ENCODE measurements around the gene ADAMTSL1.

Gene ADAMTSL1

GRCh38 chr9:18775930-18776329 is 302.0 kb downstream of the ADAMTSL1 start:
- H3K9me3 Mint-ChIP-seq = no peaks in the 10 kb centered on the region
- H3K36me3 Mint-ChIP-seq = no peaks in the 10 kb centered on the region
- H3K27me3 Mint-ChIP-seq = no peaks in the 10 kb centered on the region
- no peak overlapping the region for H3K27ac Mint-ChIP-seq
- H3K4me3 Mint-ChIP-seq = no peak overlapping the region
- H3K4me1 Mint-ChIP-seq = no peaks in the 10 kb centered on the region

- H3K36me3 Mint-ChIP-seq = no peaks in the 10 kb centered on the region
- H3K4me1 Mint-ChIP-seq = no peaks in the 10 kb centered on the region
- H3K9me3 Mint-ChIP-seq = no peaks in the 10 kb centered on the region
- H3K27me3 Mint-ChIP-seq = no peaks in the 10 kb centered on the region
- no peak overlapping the region for H3K4me3 Mint-ChIP-seq
- H3K27ac Mint-ChIP-seq = no peak overlapping the region
Observed at GRCh38 chr9:18776836-18777820, 303.2 kb downstream of the ADAMTSL1 start.

- H3K27ac Mint-ChIP-seq = no peak overlapping the region
Observed at GRCh38 chr9:18778147-18778546, 304.2 kb downstream of the ADAMTSL1 start.

GRCh38 chr9:18778846-18779245 is 304.9 kb downstream of the ADAMTSL1 start:
- Mint-ChIP-seq H3K36me3 (no peaks in the 10 kb centered on the region), H3K4me3 (no peak overlapping the region), H3K4me1 (no peaks in the 10 kb centered on the region), H3K9me3 (no peaks in the 10 kb centered on the region), H3K27me3 (no peaks in the 10 kb centered on the region), H3K27ac (no peak overlapping the region)

More at GRCh38 chr9:18778147-18778546, 304.2 kb downstream of the ADAMTSL1 start:
- Mint-ChIP-seq H3K27me3 (no peaks in the 10 kb centered on the region), H3K36me3 (no peaks in the 10 kb centered on the region), H3K4me1 (no peaks in the 10 kb centered on the region), H3K4me3 (no peak overlapping the region), H3K9me3 (no peaks in the 10 kb centered on the region)

- Mint-ChIP-seq H3K9me3 (no peaks in the 10 kb centered on the region), H3K27me3 (no peaks in the 10 kb centered on the region), H3K36me3 (no peaks in the 10 kb centered on the region), H3K27ac (no peak overlapping the region), H3K4me1 (no peaks in the 10 kb centered on the region), H3K4me3 (no peak overlapping the region)
Observed at GRCh38 chr9:18783909-18784308, 310.0 kb downstream of the ADAMTSL1 start.

GRCh38 chr9:18785604-18786003 is 311.7 kb downstream of the ADAMTSL1 start:
- H3K27me3 Mint-ChIP-seq = no peaks in the 10 kb centered on the region
- no peaks in the 10 kb centered on the region for H3K9me3 Mint-ChIP-seq
- no peak overlapping the region for H3K4me3 Mint-ChIP-seq
- no peak overlapping the region for H3K27ac Mint-ChIP-seq
- no peaks in the 10 kb centered on the region for H3K36me3 Mint-ChIP-seq
- no peaks in the 10 kb centered on the region for H3K4me1 Mint-ChIP-seq

- Mint-ChIP-seq H3K27me3 (no peaks in the 10 kb centered on the region), H3K4me1 (no peaks in the 10 kb centered on the region)
Observed at GRCh38 chr9:18786196-18786595, 312.2 kb downstream of the ADAMTSL1 start.

GRCh38 chr9:18786911-18787650 is 313.1 kb downstream of the ADAMTSL1 start:
- H3K36me3 Mint-ChIP-seq = no peaks in the 10 kb centered on the region
- H3K27ac Mint-ChIP-seq = no peak overlapping the region
- no peaks in the 10 kb centered on the region for H3K9me3 Mint-ChIP-seq
- H3K4me3 Mint-ChIP-seq = no peak overlapping the region
- H3K4me1 Mint-ChIP-seq = no peaks in the 10 kb centered on the region
- H3K27me3 Mint-ChIP-seq = no peaks in the 10 kb centered on the region

More at GRCh38 chr9:18786196-18786595, 312.2 kb downstream of the ADAMTSL1 start:
- Mint-ChIP-seq H3K9me3 (no peaks in the 10 kb centered on the region), H3K27ac (no peak overlapping the region), H3K36me3 (no peaks in the 10 kb centered on the region), H3K4me3 (no peak overlapping the region)

- Mint-ChIP-seq H3K27me3 (no peaks in the 10 kb centered on the region), H3K9me3 (no peaks in the 10 kb centered on the region), H3K4me3 (no peak overlapping the region), H3K4me1 (no peaks in the 10 kb centered on the region), H3K36me3 (no peaks in the 10 kb centered on the region), H3K27ac (no peak overlapping the region)
Observed at GRCh38 chr9:18788256-18788655, 314.3 kb downstream of the ADAMTSL1 start.

- no peaks in the 10 kb centered on the region for H3K9me3 Mint-ChIP-seq
- H3K27ac Mint-ChIP-seq = no peak overlapping the region
- H3K4me1 Mint-ChIP-seq = no peaks in the 10 kb centered on the region
- H3K27me3 Mint-ChIP-seq = no peaks in the 10 kb centered on the region
- no peak overlapping the region for H3K4me3 Mint-ChIP-seq
- no peaks in the 10 kb centered on the region for H3K36me3 Mint-ChIP-seq
Observed at GRCh38 chr9:18791074-18791473, 317.1 kb downstream of the ADAMTSL1 start.

GRCh38 chr9:18793122-18793521 is 319.2 kb downstream of the ADAMTSL1 start:
- H3K4me3 Mint-ChIP-seq = no peak overlapping the region
- no peaks in the 10 kb centered on the region for H3K36me3 Mint-ChIP-seq
- H3K27ac Mint-ChIP-seq = no peak overlapping the region
- no peaks in the 10 kb centered on the region for H3K9me3 Mint-ChIP-seq
- no peaks in the 10 kb centered on the region for H3K4me1 Mint-ChIP-seq
- no peaks in the 10 kb centered on the region for H3K27me3 Mint-ChIP-seq

- Mint-ChIP-seq H3K4me1 (no peaks in the 10 kb centered on the region), H3K36me3 (no peaks in the 10 kb centered on the region), H3K4me3 (no peak overlapping the region), H3K27me3 (peaks cover 1% of the 10 kb centered on the region), H3K27ac (no peak overlapping the region), H3K9me3 (no peaks in the 10 kb centered on the region)
Observed at GRCh38 chr9:18795947-18796671, 322.2 kb downstream of the ADAMTSL1 start.

GRCh38 chr9:18796696-18797270 is 322.8 kb downstream of the ADAMTSL1 start:
- H3K4me3 Mint-ChIP-seq = no peak overlapping the region

GRCh38 chr9:18798106-18798505 is 324.2 kb downstream of the ADAMTSL1 start:
- Mint-ChIP-seq H3K9me3 (no peaks in the 10 kb centered on the region), H3K4me1 (no peaks in the 10 kb centered on the region), H3K36me3 (no peaks in the 10 kb centered on the region), H3K4me3 (no peak overlapping the region), H3K27me3 (peaks cover 1% of the 10 kb centered on the region), H3K27ac (no peak overlapping the region)

More at GRCh38 chr9:18796696-18797270, 322.8 kb downstream of the ADAMTSL1 start:
- Mint-ChIP-seq H3K4me1 (no peaks in the 10 kb centered on the region), H3K27me3 (peaks cover 1% of the 10 kb centered on the region), H3K36me3 (no peaks in the 10 kb centered on the region), H3K27ac (no peak overlapping the region), H3K9me3 (no peaks in the 10 kb centered on the region)

Measured in activated naive CD4-positive, alpha-beta T cell treated with anti-CD3 and anti-CD28 coated beads, Interleukin-2, amount 50 U/mL, for 24 hours (primary cell).